HG03378 (cell line): ENCODE measurements around the gene SLC7A5.
"Not testable (repeated sequence)": the region's sequence is repeated elsewhere in the genome, so short reads cannot be mapped to it uniquely, and the experiment has no call there.

Experiments used
- ATAC-seq: cut with Tn5 transposase; IDR thresholded peaks from one replicate; pipeline ENCODE4 v1.9.1; 2021; ENCODE audit warnings: mild to moderate bottlenecking, moderate library complexity; ENCODE audit not compliant: unreplicated experiment

SLC7A5 gene

GRCh38 chr16:87889762-87890161, 20.5 kb upstream of the SLC7A5 start:
- ATAC-seq: not testable (repeated sequence)

GRCh38 chr16:87888346-87888745, 19.0 kb upstream of the SLC7A5 start:
- ATAC-seq: not testable (repeated sequence)

GRCh38 chr16:87887931-87888330, 18.6 kb upstream of the SLC7A5 start:
- ATAC-seq: not testable (repeated sequence)

GRCh38 chr16:87885371-87885967, 16.2 kb upstream of the SLC7A5 start:
- ATAC-seq: not testable (repeated sequence)

GRCh38 chr16:87882436-87883019, 13.2 kb upstream of the SLC7A5 start:
- no peak for ATAC-seq

GRCh38 chr16:87881324-87882200, 12.3 kb upstream of the SLC7A5 start:
- no peak for ATAC-seq

- ATAC-seq: no peak
These were observed 10.9 kb upstream of the SLC7A5 start for GRCh38 chr16:87880117-87880696.

- not testable (repeated sequence) for ATAC-seq
These were observed 10.2 kb upstream of the SLC7A5 start for GRCh38 chr16:87879411-87880013.

GRCh38 chr16:87878704-87879103, 9.4 kb upstream of the SLC7A5 start:
- ATAC-seq: no peak

- ATAC-seq: no peak
These were observed 8.7 kb upstream of the SLC7A5 start for GRCh38 chr16:87877942-87878507.

GRCh38 chr16:87874639-87875427, 5.5 kb upstream of the SLC7A5 start:
- ATAC-seq: no peak

- not testable (repeated sequence) for ATAC-seq
These were observed 1.3 kb upstream of the SLC7A5 start for GRCh38 chr16:87870418-87871291.

GRCh38 chr16:87869879-87870417, 641 bp upstream of the SLC7A5 start:
- ATAC-seq: not testable (repeated sequence)

- not testable (repeated sequence) for ATAC-seq
These were observed 865 bp downstream of the SLC7A5 start for GRCh38 chr16:87868254-87869029.

- ATAC-seq: not testable (repeated sequence)
These were observed 3.3 kb downstream of the SLC7A5 start for GRCh38 chr16:87865902-87866555.

GRCh38 chr16:87864331-87864989, 4.8 kb downstream of the SLC7A5 start:
- ATAC-seq: no peak

- not testable (repeated sequence) for ATAC-seq
These were observed 6.0 kb downstream of the SLC7A5 start for GRCh38 chr16:87863327-87863635.
